Measurements from ENCODE around the gene TMPRSS11F.

DNA sequence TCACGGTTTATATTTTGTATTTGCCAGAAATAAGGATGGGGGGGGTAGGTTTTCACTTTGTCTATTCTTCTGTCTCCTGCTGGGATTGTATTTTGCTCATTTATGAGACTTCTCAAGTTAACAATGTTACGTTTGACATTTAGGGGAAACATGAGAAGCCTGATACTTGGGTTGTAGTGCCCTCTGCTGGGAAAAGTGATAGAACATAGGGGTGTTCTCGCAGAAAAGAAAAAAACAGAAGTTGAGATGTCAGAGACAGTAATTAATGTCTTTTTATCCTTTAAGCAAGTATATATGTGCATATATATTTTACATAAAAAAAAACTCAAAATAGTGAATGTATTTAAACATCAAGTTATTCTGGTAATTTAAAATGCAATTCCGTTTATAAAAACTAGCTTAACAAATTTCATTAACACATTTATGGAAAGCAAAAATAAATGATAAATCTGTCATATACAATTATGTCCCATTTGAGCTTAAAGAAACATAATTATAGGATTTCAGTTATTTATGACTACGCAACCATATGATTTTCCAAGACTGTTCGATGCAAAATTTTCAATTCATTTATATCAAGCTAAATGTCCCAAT is 46.0 kb upstream of the TMPRSS11F start:
- TF ChIP-seq, protein P1, sequence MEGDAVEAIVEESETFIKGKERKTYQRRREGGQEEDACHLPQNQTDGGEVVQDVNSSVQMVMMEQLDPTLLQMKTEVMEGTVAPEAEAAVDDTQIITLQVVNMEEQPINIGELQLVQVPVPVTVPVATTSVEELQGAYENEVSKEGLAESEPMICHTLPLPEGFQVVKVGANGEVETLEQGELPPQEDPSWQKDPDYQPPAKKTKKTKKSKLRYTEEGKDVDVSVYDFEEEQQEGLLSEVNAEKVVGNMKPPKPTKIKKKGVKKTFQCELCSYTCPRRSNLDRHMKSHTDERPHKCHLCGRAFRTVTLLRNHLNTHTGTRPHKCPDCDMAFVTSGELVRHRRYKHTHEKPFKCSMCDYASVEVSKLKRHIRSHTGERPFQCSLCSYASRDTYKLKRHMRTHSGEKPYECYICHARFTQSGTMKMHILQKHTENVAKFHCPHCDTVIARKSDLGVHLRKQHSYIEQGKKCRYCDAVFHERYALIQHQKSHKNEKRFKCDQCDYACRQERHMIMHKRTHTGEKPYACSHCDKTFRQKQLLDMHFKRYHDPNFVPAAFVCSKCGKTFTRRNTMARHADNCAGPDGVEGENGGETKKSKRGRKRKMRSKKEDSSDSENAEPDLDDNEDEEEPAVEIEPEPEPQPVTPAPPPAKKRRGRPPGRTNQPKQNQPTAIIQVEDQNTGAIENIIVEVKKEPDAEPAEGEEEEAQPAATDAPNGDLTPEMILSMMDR (IDR thresholded peaks at IDR 0.05): peak in 2 of 3 experiments; percentile 38 to 41
- TF ChIP-seq POLR2AphosphoS5 (IDR thresholded peaks at IDR 0.05): no peak
- TF ChIP-seq EP300 (IDR thresholded peaks at IDR 0.05): no peak

Data from esophagus muscularis mucosa (tissue), 4 donors.